ENCODE measurements around the gene PCAT7. TPM values are rescaled to one million over a fixed set of nuclear protein-coding genes. Genes with fewer than 3 reads are reported as not detected.

Gene PCAT7
- polyA plus RNA-seq, 1 of the 3 experiments (the other 2 are of a cell fraction), result not detected

DNA sequence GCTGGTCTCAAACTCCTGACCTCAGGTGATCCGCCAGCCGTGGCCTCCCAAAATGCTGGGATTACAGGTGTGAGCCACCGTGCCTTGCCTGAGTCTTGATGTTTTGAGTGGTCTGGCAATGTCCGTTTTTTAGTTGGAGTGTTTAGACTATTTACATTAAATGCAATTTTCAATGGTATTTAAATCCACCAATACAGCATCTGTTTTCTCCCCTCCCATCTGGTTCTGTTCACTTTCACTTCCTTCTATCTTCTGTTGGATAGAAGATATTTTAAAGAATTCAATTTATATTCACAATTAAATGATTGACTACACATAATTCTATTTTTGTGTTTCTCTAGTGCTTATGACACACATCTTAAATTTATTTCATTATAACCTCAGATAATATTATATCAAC, 26.0 kb upstream of the PCAT7 start:
- H3K36me3 ChIP-seq (replicated peaks in 1 of 2; ENCODE audit: control insufficient read depth in 1 of 2, insufficient read depth in 2 of 2, low read length in 1 of 2), result no peaks in the 10 kb centered on the region
- no peak for TF ChIP-seq IRF3 (IDR thresholded peaks at IDR 0.05; ENCODE audit: low read depth, low read length)
- TF ChIP-seq, protein P1, sequence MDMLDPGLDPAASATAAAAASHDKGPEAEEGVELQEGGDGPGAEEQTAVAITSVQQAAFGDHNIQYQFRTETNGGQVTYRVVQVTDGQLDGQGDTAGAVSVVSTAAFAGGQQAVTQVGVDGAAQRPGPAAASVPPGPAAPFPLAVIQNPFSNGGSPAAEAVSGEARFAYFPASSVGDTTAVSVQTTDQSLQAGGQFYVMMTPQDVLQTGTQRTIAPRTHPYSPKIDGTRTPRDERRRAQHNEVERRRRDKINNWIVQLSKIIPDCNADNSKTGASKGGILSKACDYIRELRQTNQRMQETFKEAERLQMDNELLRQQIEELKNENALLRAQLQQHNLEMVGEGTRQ (IDR thresholded peaks at IDR 0.05; ENCODE audit: borderline replicate concordance, low read depth, low read length), result no peak
- no peak for TF ChIP-seq RAD21 (IDR thresholded peaks at IDR 0.05; ENCODE audit: low read length)
- no peak for TF ChIP-seq EP300 (IDR thresholded peaks at IDR 0.05; ENCODE audit: borderline replicate concordance in 1 of 2, low read depth in 1 of 2, low read length in 1 of 2)
- H3K27me3 ChIP-seq (ENCODE audit: insufficient read depth), result no peaks in the 10 kb centered on the region
- POLR2A ChIA-PET, result no interaction called here
- no peak overlapping the region for H3K4me2 ChIP-seq
- no peak overlapping the region for H3K9ac ChIP-seq
- no peaks in the 10 kb centered on the region for H3K9me3 ChIP-seq
- WGBS (ENCODE audit: low lambda C conversion rate), result 77% methylated on average over 4 of the region's 4 CpGs
- no peaks in the 10 kb centered on the region for H3K4me1 ChIP-seq (ENCODE audit: control insufficient read depth in 1 of 2, insufficient read depth in 2 of 2, low read depth in 1 of 2, low read length in 1 of 2)
- no peak overlapping the region for H3K27ac ChIP-seq (ENCODE audit: low read depth in 2 of 2, low read length in 1 of 2)
- H2AFZ ChIP-seq (ENCODE audit: low read depth), result no peak overlapping the region
- H3K79me2 ChIP-seq (ENCODE audit: insufficient read depth), result no peaks in the 10 kb centered on the region
- no peak for DNase-seq
- no peak overlapping the region for H3K4me3 ChIP-seq (ENCODE audit: low read depth in 2 of 2, low read length in 1 of 2)
- H4K20me1 ChIP-seq (ENCODE audit: insufficient read depth), result no peaks in the 10 kb centered on the region
- no peaks in the 10 kb centered on the region for H3F3A ChIP-seq (replicated peaks; ENCODE audit: insufficient read depth)
- H3K9me2 ChIP-seq, result no peaks in the 10 kb centered on the region
- CTCF ChIA-PET, result no interaction called here

DNA sequence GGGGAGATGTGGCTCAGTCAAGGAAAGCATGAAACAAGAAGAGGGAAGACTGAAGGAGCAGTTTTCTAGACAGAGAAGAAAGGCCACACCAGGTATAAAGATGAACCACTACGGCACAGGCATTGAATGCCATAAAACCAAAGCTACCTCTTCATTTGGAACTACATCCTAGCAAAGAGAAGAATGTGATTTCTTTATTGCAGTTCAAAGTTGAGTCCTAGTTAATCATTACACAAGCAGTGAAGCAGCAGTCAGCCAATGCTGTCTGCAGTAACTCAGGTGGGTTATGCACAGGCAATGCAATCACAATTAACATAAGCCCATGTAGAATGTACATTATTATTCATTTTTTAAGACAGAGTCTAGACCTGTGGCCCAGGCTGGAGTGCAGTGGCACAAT, 21.7 kb upstream of the PCAT7 start:
- 83% methylated on average over 1 of the region's 1 CpG for WGBS (ENCODE audit: low lambda C conversion rate)
- Histone ChIP-seq H3K9me2 (no peaks in the 10 kb centered on the region), H3K4me1 (ENCODE audit: control insufficient read depth in 1 of 2, insufficient read depth in 2 of 2, low read depth in 1 of 2, low read length in 1 of 2) (no peaks in the 10 kb centered on the region), H3F3A (replicated peaks; ENCODE audit: insufficient read depth) (no peaks in the 10 kb centered on the region), H3K9me3 (no peaks in the 10 kb centered on the region), H3K27me3 (ENCODE audit: insufficient read depth) (no peaks in the 10 kb centered on the region), H3K9ac (no peak overlapping the region), H3K4me3 (ENCODE audit: low read depth in 2 of 2, low read length in 1 of 2) (no peak overlapping the region), H3K36me3 (replicated peaks in 1 of 2; ENCODE audit: control insufficient read depth in 1 of 2, insufficient read depth in 2 of 2, low read length in 1 of 2) (no peaks in the 10 kb centered on the region), H4K20me1 (ENCODE audit: insufficient read depth) (no peaks in the 10 kb centered on the region), H3K27ac (ENCODE audit: low read depth in 2 of 2, low read length in 1 of 2) (no peak overlapping the region), H3K4me2 (no peak overlapping the region), H3K79me2 (ENCODE audit: insufficient read depth) (no peaks in the 10 kb centered on the region), H2AFZ (ENCODE audit: low read depth) (no peak overlapping the region)
- DNase-seq, result no peak
- TF ChIP-seq JUND (IDR thresholded peaks at IDR 0.05) (no peak), MEF2A (IDR thresholded peaks at IDR 0.05; ENCODE audit: borderline replicate concordance, low read depth) (no peak), CHD2 (IDR thresholded peaks at IDR 0.05; ENCODE audit: low read length, partially characterized antibody) (no peak), IRF3 (IDR thresholded peaks at IDR 0.05; ENCODE audit: low read depth, low read length) (no peak), ZBTB33 (IDR thresholded peaks at IDR 0.05; ENCODE audit: borderline replicate concordance, low read depth) (no peak), TCF12 (IDR thresholded peaks at IDR 0.05) (no peak), YY1 (IDR thresholded peaks at IDR 0.05; ENCODE audit: low read depth) (no peak), NRF1 (IDR thresholded peaks at IDR 0.05; ENCODE audit: low read depth, low read length) (no peak), GATA2 (CRISPR knock-in tag; IDR thresholded peaks at IDR 0.05) (no peak), RAD21 (IDR thresholded peaks at IDR 0.05; ENCODE audit: low read length) (no peak), TEAD4 (IDR thresholded peaks at IDR 0.05; ENCODE audit: borderline replicate concordance, insufficient read depth) (no peak), FOXJ3 (CRISPR knock-in tag; IDR thresholded peaks at IDR 0.05) (no peak), RCOR1 (IDR thresholded peaks at IDR 0.05; ENCODE audit: low read length) (no peak), NFIC (IDR thresholded peaks at IDR 0.05; ENCODE audit: borderline replicate concordance) (no peak)
- TF ChIP-seq, protein P2, sequence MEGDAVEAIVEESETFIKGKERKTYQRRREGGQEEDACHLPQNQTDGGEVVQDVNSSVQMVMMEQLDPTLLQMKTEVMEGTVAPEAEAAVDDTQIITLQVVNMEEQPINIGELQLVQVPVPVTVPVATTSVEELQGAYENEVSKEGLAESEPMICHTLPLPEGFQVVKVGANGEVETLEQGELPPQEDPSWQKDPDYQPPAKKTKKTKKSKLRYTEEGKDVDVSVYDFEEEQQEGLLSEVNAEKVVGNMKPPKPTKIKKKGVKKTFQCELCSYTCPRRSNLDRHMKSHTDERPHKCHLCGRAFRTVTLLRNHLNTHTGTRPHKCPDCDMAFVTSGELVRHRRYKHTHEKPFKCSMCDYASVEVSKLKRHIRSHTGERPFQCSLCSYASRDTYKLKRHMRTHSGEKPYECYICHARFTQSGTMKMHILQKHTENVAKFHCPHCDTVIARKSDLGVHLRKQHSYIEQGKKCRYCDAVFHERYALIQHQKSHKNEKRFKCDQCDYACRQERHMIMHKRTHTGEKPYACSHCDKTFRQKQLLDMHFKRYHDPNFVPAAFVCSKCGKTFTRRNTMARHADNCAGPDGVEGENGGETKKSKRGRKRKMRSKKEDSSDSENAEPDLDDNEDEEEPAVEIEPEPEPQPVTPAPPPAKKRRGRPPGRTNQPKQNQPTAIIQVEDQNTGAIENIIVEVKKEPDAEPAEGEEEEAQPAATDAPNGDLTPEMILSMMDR (IDR thresholded peaks at IDR 0.05), result no peak
- TF ChIP-seq, protein P3, sequence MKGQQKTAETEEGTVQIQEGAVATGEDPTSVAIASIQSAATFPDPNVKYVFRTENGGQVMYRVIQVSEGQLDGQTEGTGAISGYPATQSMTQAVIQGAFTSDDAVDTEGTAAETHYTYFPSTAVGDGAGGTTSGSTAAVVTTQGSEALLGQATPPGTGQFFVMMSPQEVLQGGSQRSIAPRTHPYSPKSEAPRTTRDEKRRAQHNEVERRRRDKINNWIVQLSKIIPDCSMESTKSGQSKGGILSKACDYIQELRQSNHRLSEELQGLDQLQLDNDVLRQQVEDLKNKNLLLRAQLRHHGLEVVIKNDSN (IDR thresholded peaks at IDR 0.05; ENCODE audit: borderline replicate concordance, low read depth), result no peak
- ChIA-PET POLR2A (no interaction called here), CTCF (no interaction called here)
